ENCODE measurements around the gene GAPDHS. TPM values are rescaled to one million over a fixed set of nuclear protein-coding genes. Genes with fewer than 3 reads are reported as not detected.
A peak's percentile ranks its signal among the peaks of the same experiment; 100 is the strongest.

GAPDHS gene
- total and polyA plus RNA-seq, 2 of the 13 experiments (the other 11 are each of a cell fraction or from before 2014, with no cell fraction given) = not detected

DNA sequence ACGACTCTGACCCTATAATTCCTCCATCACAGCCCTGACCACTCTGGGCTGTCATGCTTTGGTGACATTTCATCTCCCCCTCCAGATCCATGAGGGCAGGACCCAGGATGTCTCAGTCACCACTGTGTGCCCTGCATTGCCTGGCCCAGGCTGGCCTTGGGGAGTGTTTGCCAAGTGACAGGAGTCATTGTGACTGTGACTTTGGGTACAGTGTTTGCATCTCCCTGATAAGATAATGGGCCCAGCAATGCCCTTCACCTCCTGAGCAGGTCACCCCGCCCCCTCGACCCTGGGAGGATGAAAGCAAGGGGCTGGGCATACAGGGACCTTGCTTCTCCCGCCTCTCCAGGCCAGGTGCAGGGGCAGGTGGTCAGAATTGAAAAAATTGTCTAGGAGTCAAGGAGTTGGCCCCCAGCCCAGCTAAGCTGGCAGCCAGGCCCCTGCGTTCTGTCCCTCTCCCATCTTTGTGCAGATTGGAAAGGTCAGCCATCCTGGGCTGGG is 36.1 kb downstream of the GAPDHS start (continued):
- TF ChIP-seq SALL1 (CRISPR knock-in tag; IDR thresholded peaks at IDR 0.05) = peak; percentile 86
- TF ChIP-seq GFI1 (CRISPR knock-in tag; IDR thresholded peaks at IDR 0.05; ENCODE audit: borderline replicate concordance) = peak; percentile 86; the same call in 1 of the 2 replicates
- no peak for TF ChIP-seq CEBPZ (IDR thresholded peaks at IDR 0.05; ENCODE audit: low read length)
- TF ChIP-seq MED8 (CRISPR knock-in tag; IDR thresholded peaks at IDR 0.05; ENCODE audit: insufficient replicate concordance) = peak; percentile 50
- TF ChIP-seq DPF2 (CRISPR knock-in tag; IDR thresholded peaks at IDR 0.05; ENCODE audit: borderline replicate concordance, low read depth) = peak; percentile 56; the same call in 1 of the 2 replicates
- TF ChIP-seq, protein P1, sequence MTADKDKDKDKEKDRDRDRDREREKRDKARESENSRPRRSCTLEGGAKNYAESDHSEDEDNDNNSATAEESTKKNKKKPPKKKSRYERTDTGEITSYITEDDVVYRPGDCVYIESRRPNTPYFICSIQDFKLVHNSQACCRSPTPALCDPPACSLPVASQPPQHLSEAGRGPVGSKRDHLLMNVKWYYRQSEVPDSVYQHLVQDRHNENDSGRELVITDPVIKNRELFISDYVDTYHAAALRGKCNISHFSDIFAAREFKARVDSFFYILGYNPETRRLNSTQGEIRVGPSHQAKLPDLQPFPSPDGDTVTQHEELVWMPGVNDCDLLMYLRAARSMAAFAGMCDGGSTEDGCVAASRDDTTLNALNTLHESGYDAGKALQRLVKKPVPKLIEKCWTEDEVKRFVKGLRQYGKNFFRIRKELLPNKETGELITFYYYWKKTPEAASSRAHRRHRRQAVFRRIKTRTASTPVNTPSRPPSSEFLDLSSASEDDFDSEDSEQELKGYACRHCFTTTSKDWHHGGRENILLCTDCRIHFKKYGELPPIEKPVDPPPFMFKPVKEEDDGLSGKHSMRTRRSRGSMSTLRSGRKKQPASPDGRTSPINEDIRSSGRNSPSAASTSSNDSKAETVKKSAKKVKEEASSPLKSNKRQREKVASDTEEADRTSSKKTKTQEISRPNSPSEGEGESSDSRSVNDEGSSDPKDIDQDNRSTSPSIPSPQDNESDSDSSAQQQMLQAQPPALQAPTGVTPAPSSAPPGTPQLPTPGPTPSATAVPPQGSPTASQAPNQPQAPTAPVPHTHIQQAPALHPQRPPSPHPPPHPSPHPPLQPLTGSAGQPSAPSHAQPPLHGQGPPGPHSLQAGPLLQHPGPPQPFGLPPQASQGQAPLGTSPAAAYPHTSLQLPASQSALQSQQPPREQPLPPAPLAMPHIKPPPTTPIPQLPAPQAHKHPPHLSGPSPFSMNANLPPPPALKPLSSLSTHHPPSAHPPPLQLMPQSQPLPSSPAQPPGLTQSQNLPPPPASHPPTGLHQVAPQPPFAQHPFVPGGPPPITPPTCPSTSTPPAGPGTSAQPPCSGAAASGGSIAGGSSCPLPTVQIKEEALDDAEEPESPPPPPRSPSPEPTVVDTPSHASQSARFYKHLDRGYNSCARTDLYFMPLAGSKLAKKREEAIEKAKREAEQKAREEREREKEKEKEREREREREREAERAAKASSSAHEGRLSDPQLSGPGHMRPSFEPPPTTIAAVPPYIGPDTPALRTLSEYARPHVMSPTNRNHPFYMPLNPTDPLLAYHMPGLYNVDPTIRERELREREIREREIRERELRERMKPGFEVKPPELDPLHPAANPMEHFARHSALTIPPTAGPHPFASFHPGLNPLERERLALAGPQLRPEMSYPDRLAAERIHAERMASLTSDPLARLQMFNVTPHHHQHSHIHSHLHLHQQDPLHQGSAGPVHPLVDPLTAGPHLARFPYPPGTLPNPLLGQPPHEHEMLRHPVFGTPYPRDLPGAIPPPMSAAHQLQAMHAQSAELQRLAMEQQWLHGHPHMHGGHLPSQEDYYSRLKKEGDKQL (CRISPR knock-in tag; IDR thresholded peaks at IDR 0.05; ENCODE audit: low read depth) = peak; percentile 82
- TF ChIP-seq ZNF441 (CRISPR knock-in tag; IDR thresholded peaks at IDR 0.05; ENCODE audit: borderline replicate concordance) = no peak
- no peak for TF ChIP-seq TBP (CRISPR knock-in tag; IDR thresholded peaks at IDR 0.05)
- TF ChIP-seq, protein P2, sequence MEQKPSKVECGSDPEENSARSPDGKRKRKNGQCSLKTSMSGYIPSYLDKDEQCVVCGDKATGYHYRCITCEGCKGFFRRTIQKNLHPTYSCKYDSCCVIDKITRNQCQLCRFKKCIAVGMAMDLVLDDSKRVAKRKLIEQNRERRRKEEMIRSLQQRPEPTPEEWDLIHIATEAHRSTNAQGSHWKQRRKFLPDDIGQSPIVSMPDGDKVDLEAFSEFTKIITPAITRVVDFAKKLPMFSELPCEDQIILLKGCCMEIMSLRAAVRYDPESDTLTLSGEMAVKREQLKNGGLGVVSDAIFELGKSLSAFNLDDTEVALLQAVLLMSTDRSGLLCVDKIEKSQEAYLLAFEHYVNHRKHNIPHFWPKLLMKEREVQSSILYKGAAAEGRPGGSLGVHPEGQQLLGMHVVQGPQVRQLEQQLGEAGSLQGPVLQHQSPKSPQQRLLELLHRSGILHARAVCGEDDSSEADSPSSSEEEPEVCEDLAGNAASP (CRISPR knock-in tag; IDR thresholded peaks at IDR 0.05; ENCODE audit: borderline replicate concordance) = peak; percentile 99
- no peak for TF ChIP-seq TBX3 (IDR thresholded peaks at IDR 0.05; ENCODE audit: borderline replicate concordance)
- TF ChIP-seq JUNB (CRISPR knock-in tag; IDR thresholded peaks at IDR 0.05; ENCODE audit: borderline replicate concordance) = no peak; the same call in 1 of the 2 replicates
- no peak for TF ChIP-seq GPBP1L1 (CRISPR knock-in tag; IDR thresholded peaks at IDR 0.05)
- TF ChIP-seq, protein P3, sequence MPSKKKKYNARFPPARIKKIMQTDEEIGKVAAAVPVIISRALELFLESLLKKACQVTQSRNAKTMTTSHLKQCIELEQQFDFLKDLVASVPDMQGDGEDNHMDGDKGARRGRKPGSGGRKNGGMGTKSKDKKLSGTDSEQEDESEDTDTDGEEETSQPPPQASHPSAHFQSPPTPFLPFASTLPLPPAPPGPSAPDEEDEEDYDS (CRISPR knock-in tag; IDR thresholded peaks at IDR 0.05) = no peak
- TF ChIP-seq SMAD9 (CRISPR knock-in tag; IDR thresholded peaks at IDR 0.05) = no peak
- TF ChIP-seq ZNF572 (CRISPR knock-in tag; IDR thresholded peaks at IDR 0.05) = no peak
- no peak for TF ChIP-seq ZNF260 (CRISPR knock-in tag; IDR thresholded peaks at IDR 0.05; ENCODE audit: borderline replicate concordance, low read depth)
- no peak for TF ChIP-seq ZNF224 (CRISPR knock-in tag; IDR thresholded peaks at IDR 0.05)
- TF ChIP-seq DNMT1 (CRISPR knock-in tag; IDR thresholded peaks at IDR 0.05) = no peak
